K562 (cell line): ENCODE measurements around the gene NUCKS1. TPM values are rescaled to one million over a fixed set of nuclear protein-coding genes. Genes with fewer than 3 reads are reported as not detected.

ENCODE experiments used
- ATAC-seq: fragments of 200-7000 bp; cut with Tn5 transposase; 3 replicates; pipeline ENCODE4 v1.9.1; 2020; ENCODE audit warnings: moderate library complexity
- BruUV-seq: library from RNA; stranded (reverse); fragments of 400-500 nt; replicated peaks from 2 replicates; lab custom pipeline; 2021; lab: Mats Ljungman, UMichigan
- CTCF ChIA-PET: fragments of 300-600 bp; formaldehyde crosslinking; extraction: SDS; loops from one replicate; lab custom pipeline; 2021; ENCODE audit warnings: low intra/inter-chr PET ratio; lab: Yijun Ruan, JAX
- POLR2A ChIA-PET: fragments of 300-600, 350-650 bp; sonication (Branson Sonifier 250); formaldehyde crosslinking; extraction: SDS; loops from one replicate; lab custom pipeline; 2021; ENCODE audit warnings: antibody characterized with exemption, inconsistent platforms; lab: Yijun Ruan, JAX
- DNase-seq, 4 experiments: peaks; one replicate each; pipeline versions ENCODE4 v3.0.0 to v3.0.0-alpha.2; 2011 to 2018; ENCODE audit warnings: low spot score in 3 of 4, mixed read lengths in 3 of 4; ENCODE audit errors: extremely low read depth in 1 of 4
- FAIRE-seq: peaks from 2 replicates; lab custom pipeline; 2011; peaks lifted over from hg19 to GRCh38; lab: Jason Lieb, UNC
- H2AFZ ChIP-seq: 2 replicates; pipeline ENCODE4 v1.6.0; 2011; ENCODE audit warnings: low read depth, low read length, control low read depth, inconsistent platforms
- H3K27ac ChIP-seq: fragments of 200-600 bp; 3 replicates; pipeline ENCODE4 v1.8.0; 2011; ENCODE audit warnings: low read depth, mild to moderate bottlenecking, control low read depth, inconsistent platforms, low read length, moderate library complexity, mixed read lengths; ENCODE audit errors: extremely low read depth
- H3K27me3 ChIP-seq, 2 experiments: fragments of 300-600 bp in 1 of 2; 2 replicates in 1 of 2; 3 replicates in 1 of 2; pipeline versions ENCODE4 v1.6.0 to v1.8.0; 2011; ENCODE audit warnings: inconsistent platforms in 2 of 2, low read length in 2 of 2, mild to moderate bottlenecking in 1 of 2, mixed read lengths in 1 of 2, moderate library complexity in 1 of 2; ENCODE audit not compliant: control insufficient read depth in 2 of 2, insufficient read depth in 2 of 2
- H3K36me3 ChIP-seq: fragments of 300-600 bp; 3 replicates; pipeline ENCODE4 v1.8.0; 2011; ENCODE audit warnings: mild to moderate bottlenecking, low read length, inconsistent platforms; ENCODE audit not compliant: control insufficient read depth, insufficient read depth
- H3K4me1 ChIP-seq, 2 experiments: fragments of 200-600 bp in 1 of 2; replicated peaks in 1 of 2; 2 replicates in 1 of 2; 3 replicates in 1 of 2; pipeline versions ENCODE4 v1.5.1 to v1.8.0; 2011; ENCODE audit warnings: inconsistent platforms in 2 of 2, low read length in 2 of 2, mild to moderate bottlenecking in 1 of 2, mixed read lengths in 1 of 2, moderate library complexity in 1 of 2; ENCODE audit not compliant: control insufficient read depth in 2 of 2, insufficient read depth in 2 of 2
- H3K4me2 ChIP-seq: 2 replicates; pipeline ENCODE4 v1.6.1; 2011; ENCODE audit warnings: low read length, control low read depth, inconsistent platforms, mixed read lengths; ENCODE audit not compliant: insufficient read depth
- H3K4me3 ChIP-seq: fragments of 200-600 bp; sonication (generic), shearing (Covaris generic); 2 replicates; pipeline ENCODE4 v1.5.1; 2016; ENCODE audit warnings: control low read depth, inconsistent platforms
- H3K79me2 ChIP-seq: fragments of 200-600 bp; 3 replicates; pipeline ENCODE4 v1.8.0; 2011; ENCODE audit warnings: low read length, inconsistent platforms; ENCODE audit not compliant: control insufficient read depth, insufficient read depth
- H3K9ac ChIP-seq, 2 experiments: 2 replicates each; pipeline versions ENCODE4 v1.6.0 to v1.6.1; 2011; ENCODE audit warnings: low read depth in 2 of 2, low read length in 2 of 2, control low read depth in 1 of 2, inconsistent platforms in 1 of 2, mild to moderate bottlenecking in 1 of 2, mixed read lengths in 1 of 2; ENCODE audit not compliant: insufficient read depth in 1 of 2
- H3K9me1 ChIP-seq: one replicate; pipeline ENCODE4 v1.6.0; 2011; ENCODE audit warnings: inconsistent platforms, mild to moderate bottlenecking, low read length, moderate library complexity; ENCODE audit not compliant: control insufficient read depth, insufficient read depth
- H3K9me3 ChIP-seq: replicated peaks from 2 replicates; pipeline ENCODE4 v1.5.1; 2011; ENCODE audit warnings: low read depth, low read length, inconsistent platforms; ENCODE audit not compliant: control insufficient read depth, insufficient read depth
- H4K20me1 ChIP-seq: replicated peaks from 2 replicates; pipeline ENCODE4 v1.6.1; 2011; ENCODE audit warnings: low read length, inconsistent platforms, mixed read lengths; ENCODE audit not compliant: control insufficient read depth, insufficient read depth
- FOXK2 ChIP-seq, 2 experiments: fragments of 450-650 bp; IDR thresholded peaks in 1 of 2; conservative IDR thresholded peaks in 1 of 2; 2 replicates each; pipeline ENCODE4 v1.6.1; 2016; ENCODE audit warnings: low read depth in 2 of 2, mild to moderate bottlenecking in 1 of 2
- JUND ChIP-seq, 2 experiments: IDR thresholded peaks; 2 replicates in 1 of 2; 3 replicates in 1 of 2; pipeline ENCODE4 v1.6.1; 2011; ENCODE audit warnings: borderline replicate concordance in 2 of 2, low read depth in 2 of 2, low read length in 2 of 2, improper control_type of control experiment in 1 of 2, missing biosample characterization in 1 of 2, missing genetic modification characterization in 1 of 2, missing genetic modification reagents in 1 of 2
- MTF1 ChIP-seq: fragments of 250-450 bp; sonication (Bioruptor Pico); IDR thresholded peaks from 2 replicates; pipeline ENCODE4 v1.9.0; 2021; ENCODE audit warnings: moderate library complexity, mild to moderate bottlenecking, inconsistent platforms, borderline replicate concordance
- NFXL1 ChIP-seq: fragments of 450-650 bp; formaldehyde crosslinking; IDR thresholded peaks from 2 replicates; pipeline ENCODE4 v1.4.0; 2021; ENCODE audit warnings: mild to moderate bottlenecking
- PRDM10 ChIP-seq: fragments of 450-650 bp; IDR thresholded peaks from 2 replicates; pipeline ENCODE4 v1.6.1; 2018; ENCODE audit not compliant: partially characterized antibody
- RBFOX2 ChIP-seq: fragments of 200-400 bp; formaldehyde crosslinking; IDR thresholded peaks from 2 replicates; pipeline ENCODE4 v1.6.1; 2017; ENCODE audit warnings: low read depth, mild to moderate bottlenecking, low read length, moderate library complexity
- TBP ChIP-seq: optimal IDR thresholded peaks from 2 replicates; pipeline ENCODE3; 2011; ENCODE audit warnings: low read depth, low read length, improper control_type of control experiment
- ZMIZ1 ChIP-seq, 2 experiments: fragments of 150-350 bp in 1 of 2; IDR thresholded peaks; 2 replicates each; pipeline ENCODE4 v1.6.1; 2012 to 2016; ENCODE audit warnings: low read depth in 2 of 2, low read length in 2 of 2, mild to moderate bottlenecking in 1 of 2, moderate library complexity in 1 of 2
- ZNF316 ChIP-seq: fragments of 450-650 bp; IDR thresholded peaks from 2 replicates; pipeline ENCODE4 v1.6.1; 2016
- WGBS: fragments of 100-300 bp; shearing (Covaris generic); methylation state at CpG from one replicate; pipeline ENCODE4 v1.1.6; 2016; ENCODE audit warnings: low coverage, mixed read lengths; ENCODE audit not compliant: insufficient coverage; ENCODE audit errors: missing lambda C conversion rate; 5-methylcytosine and 5-hydroxymethylcytosine counted together
- in situ Hi-C: fragments of 300-500 bp; cut with MboI; formaldehyde crosslinking; loops from 4 replicates; pipeline ENCODE4 v1.15.0; 2018; ENCODE audit warnings: inconsistent platforms, mixed read lengths
- intact Hi-C: fragments of 100-400 bp; cut with micrococcal nuclease; formaldehyde crosslinking; loops from 2 replicates; pipeline ENCODE4 v1.14.2; 2022
- polyA plus RNA-seq, 8 experiments: library from polyadenylated mRNA; depleted of rRNA in 4 of 8; stranded (reverse) in 5 of 8; unstranded in 3 of 8; fragments of >200 nt; fragmentation: Nextera tagmentation in 2 of 8; fragmentation: Illumina TruSeq in 1 of 8; extraction: Ambion mirVana in 2 of 8; extraction: Trizol in 1 of 8; gene quantifications; 2 replicates each; pipeline versions ENCODE4 v1.2.1 to v1.2.3, GENCODE V29; 2011 to 2014; ENCODE audit warnings: inconsistent platforms in 1 of 8, missing spikeins in 1 of 8
- total RNA-seq, 7 experiments: library from RNA; depleted of rRNA in 6 of 7; stranded (reverse); fragments of >200 nt in 6 of 7; fragmentation: Illumina TruSeq in 2 of 7; extraction: Trizol in 2 of 7; gene quantifications; 2 replicates each; pipeline versions ENCODE4 v1.2.1 to v1.2.3, GENCODE V29; 2011 to 2021; ENCODE audit warnings: low replicate concordance in 1 of 7

NUCKS1 gene
- total and polyA plus RNA-seq, 9 of the 15 experiments (the other 6 are each of a cell fraction or from before 2014, with no cell fraction given) = 66.7 to 244 (median 149) TPM

- TF ChIP-seq JUND (IDR thresholded peaks at IDR 0.05; ENCODE audit: borderline replicate concordance, low read depth, low read length) (peak; percentile 50), JUND (tag; IDR thresholded peaks at IDR 0.05; ENCODE audit: borderline replicate concordance, low read depth, low read length) (no peak), ZMIZ1 (IDR thresholded peaks at IDR 0.05; ENCODE audit: low read depth in 2 of 2, low read length in 2 of 2) (peak in 1 of 2 experiments; percentile 66; a peak in 1 of 4 replicates)
Measured at GRCh38 chr1:205791568-205792180, 41.7 kb upstream of the NUCKS1 start (continued).

- no peaks in the 10 kb centered on the region for H3K79me2 ChIP-seq
- peak overlapping the region; percentile 84 for H3K4me2 ChIP-seq
- CTCF ChIA-PET = interaction anchor here (1.2 kb wide), 1 partner anchor 190 kb away, joined by 3 read pairs; no protein-coding TSS in a partner anchor
- FAIRE-seq (peak; percentile 74), DNase-seq (peak in 2 of 4 experiments; percentile 70 to 78), ATAC-seq (peak; percentile 85)
- peak overlapping the region; percentile 76 for H3K27ac ChIP-seq
- peaks cover 14% of the 10 kb centered on the region; the same call in 2 of the 3 replicates for H3K36me3 ChIP-seq
- POLR2A ChIA-PET = interaction anchor here (0.6 to 1.7 kb wide), 12 partner anchors 9 to 718 kb away, joined by 3 to 7 read pairs (median 3); partner anchors contain the start of gene RAB29
- BruUV-seq = no TSS peak
- H3K9ac ChIP-seq = peak overlapping the region; percentile 57 to 69; a peak in 3 of 4 replicates
- 14% methylated on average over 10 of the region's 10 CpGs for WGBS
- H3K27me3 ChIP-seq = no peaks in the 10 kb centered on the region
- H3K9me1 ChIP-seq = no peaks in the 10 kb centered on the region
- no peaks in the 10 kb centered on the region for H3K9me3 ChIP-seq
- H4K20me1 ChIP-seq = 0 out of 2 replicates have a peak, but pooled peaks cover 6% of the 10 kb centered on the region
- intact Hi-C loops (loop anchor here (5.0 to 10.0 kb wide), 2 partner anchors 130 to 193 kb away; no protein-coding TSS in a partner anchor), in situ Hi-C loops (no loop called here)
- no peak overlapping the region for H3K4me3 ChIP-seq
- H3K4me1 ChIP-seq = peaks cover 7 to 20% of the 10 kb centered on the region in 2 experiments; a peak in 4 of 5 replicates
- peak overlapping the region; percentile 92 for H2AFZ ChIP-seq
- TF ChIP-seq PRDM10 (no peak), MTF1 (0 out of 2 replicates have a peak, but pooled peaks have one; percentile 52), RBFOX2 (no peak), NFXL1 (CRISPR knock-in tag) (no peak), ZNF316 (peak; percentile 94), FOXK2 (conservative IDR thresholded peaks at IDR 0.05 in 1 of 2, IDR thresholded peaks at IDR 0.05 in 1 of 2; ENCODE audit: low read depth in 2 of 2) (peak in 1 of 2 experiments; percentile 51; a peak in 1 of 4 replicates), TBP (peak; percentile 35)
Measured at GRCh38 chr1:205787287-205787916, 37.4 kb upstream of the NUCKS1 start.
